ENCODE results near the gene C19orf12.

C19orf12 gene

GRCh38 chr19:29662278-29662603 lies 52.8 kb downstream of the C19orf12 start:
- DNase-seq = no peak

- no peak for DNase-seq
Observed at GRCh38 chr19:29660835-29661234, 54.2 kb downstream of the C19orf12 start.

- DNase-seq = no peak
Observed at GRCh38 chr19:29658221-29658991, 56.7 kb downstream of the C19orf12 start.

- DNase-seq = no peak
Observed at GRCh38 chr19:29655648-29656335, 59.3 kb downstream of the C19orf12 start.

GRCh38 chr19:29653398-29653797 lies 61.7 kb downstream of the C19orf12 start:
- no peak for DNase-seq

- no peak for DNase-seq
Observed at GRCh38 chr19:29651622-29652394, 63.3 kb downstream of the C19orf12 start.

- no peak for DNase-seq
Observed at GRCh38 chr19:29650772-29651387, 64.2 kb downstream of the C19orf12 start.

Measured in hippocampal formation (tissue), 2 donors.